ENCODE data around the gene SMCO4. TPM values are rescaled to one million over a fixed set of nuclear protein-coding genes. Genes with fewer than 3 reads are reported as not detected.
A peak's percentile ranks its signal among the peaks of the same experiment; 100 is the strongest.

Gene SMCO4
- total and polyA plus RNA-seq, 2 experiments from 2014 or later = 42.2 to 49.0 TPM

GRCh38 chr11:93591247-93591898 is 48.2 kb upstream of the SMCO4 start (continued):
- no peak for TF ChIP-seq ETS1 (IDR thresholded peaks at IDR 0.05)
- no peak for TF ChIP-seq STAT1 (IDR thresholded peaks at IDR 0.05; ENCODE audit: unreplicated experiment)
- TF ChIP-seq REST (IDR thresholded peaks at IDR 0.05; ENCODE audit: unreplicated experiment) = no peak
- no peak for TF ChIP-seq NANOG (IDR thresholded peaks at IDR 0.05; ENCODE audit: borderline replicate concordance)
- no peak for TF ChIP-seq ZNF331 (CRISPR knock-in tag; IDR thresholded peaks at IDR 0.05; ENCODE audit: low read depth)
- no peak for TF ChIP-seq ZNF114 (CRISPR knock-in tag; IDR thresholded peaks at IDR 0.05)
- no peak for TF ChIP-seq POLR2AphosphoS5 (IDR thresholded peaks at IDR 0.05; ENCODE audit: low read depth)
- no peak for TF ChIP-seq EZH2 (IDR thresholded peaks at IDR 0.05; ENCODE audit: low read depth, unreplicated experiment)

- no peak for TF ChIP-seq STAT1 (IDR thresholded peaks at IDR 0.05; ENCODE audit: unreplicated experiment)
- TF ChIP-seq ZNF114 (CRISPR knock-in tag; IDR thresholded peaks at IDR 0.05) = no peak
- no peak for TF ChIP-seq POLR2AphosphoS5 (IDR thresholded peaks at IDR 0.05; ENCODE audit: low read depth)
- Mint-ChIP-seq H3K4me1 (no peaks in the 10 kb centered on the region), H3K4me3 (no peak overlapping the region), H3K36me3 (ENCODE audit: low read depth) (no peaks in the 10 kb centered on the region), H3K9me3 (no peaks in the 10 kb centered on the region), H3K27ac (no peak overlapping the region), H3K27me3 (ENCODE audit: insufficient read depth, low read depth, poor library complexity) (peaks cover 2% of the 10 kb centered on the region)
- DNase-seq (ENCODE audit: low spot score) = no peak
- Histone ChIP-seq H3K27me3 (ENCODE audit: insufficient read depth) (no peaks in the 10 kb centered on the region), H2AFZ (peak overlapping the region; percentile 2; the same call in 1 of the 2 replicates), H3K4me3 (no peak overlapping the region), H3K4me2 (no peak overlapping the region), H4K20me1 (replicated peaks; ENCODE audit: insufficient read depth) (no peaks in the 10 kb centered on the region), H3K27ac (ENCODE audit: low read depth) (no peak overlapping the region), H3K4me1 (ENCODE audit: insufficient read depth) (no peaks in the 10 kb centered on the region), H3K36me3 (ENCODE audit: insufficient read depth) (no peaks in the 10 kb centered on the region), H3F3A (replicated peaks; ENCODE audit: low read depth) (no peaks in the 10 kb centered on the region), H3K9me2 (ENCODE audit: insufficient read depth) (no peaks in the 10 kb centered on the region), H3K79me2 (replicated peaks; ENCODE audit: insufficient read depth) (no peaks in the 10 kb centered on the region)
- ATAC-seq = no peak
These were observed 46.2 kb upstream of the SMCO4 start for GRCh38 chr11:93589347-93589746.

All from GM23338 (cell line).